Activated CD4-positive, alpha-beta T cell treated with anti-CD3 and anti-CD28 coated beads for 36 hours (primary cell): ENCODE data around the gene PDK3. TPM values are rescaled to one million over a fixed set of nuclear protein-coding genes. Genes with fewer than 3 reads are reported as not detected.

Source experiments
- ATAC-seq: fragments of 200-7000 bp; cut with Tn5 transposase; one replicate; pipeline ENCODE4 v1.10.0; 2021; ENCODE audit warnings: mild to moderate bottlenecking, moderate library complexity
- CTCF ChIA-PET: fragments of 350-600 bp; sonication (Branson Sonifier 250); formaldehyde crosslinking; loops from one replicate; lab custom pipeline; 2021; ENCODE audit warnings: antibody characterized with exemption; lab: Charles Lee
- POLR2A ChIA-PET: fragments of 350-600 bp; sonication (Branson Sonifier 250); formaldehyde crosslinking; loops from one replicate; lab custom pipeline; 2021; ENCODE audit warnings: antibody characterized with exemption, inconsistent platforms; lab: Charles Lee
- DNase-seq: peaks from one replicate; pipeline ENCODE4 v3.0.0-alpha.2; 2020
- H3K27ac Mint-ChIP-seq: one replicate; pipeline ENCODE4 v1.8.0; 2021; ENCODE audit warnings: mixed read lengths
- H3K27me3 Mint-ChIP-seq: one replicate; pipeline ENCODE4 v1.8.0; 2021; ENCODE audit warnings: mixed read lengths
- H3K36me3 Mint-ChIP-seq: one replicate; pipeline ENCODE4 v1.8.0; 2021; ENCODE audit warnings: low read depth, mixed read lengths
- H3K4me1 Mint-ChIP-seq: one replicate; pipeline ENCODE4 v1.8.0; 2021; ENCODE audit warnings: mixed read lengths
- H3K4me3 Mint-ChIP-seq: one replicate; pipeline ENCODE4 v1.8.0; 2021; ENCODE audit warnings: mild to moderate bottlenecking, moderate library complexity, mixed read lengths
- H3K9me3 Mint-ChIP-seq: one replicate; pipeline ENCODE4 v1.8.0; 2021; ENCODE audit warnings: low read depth, mixed read lengths
- intact Hi-C, 2 experiments: fragments of 100-400 bp; cut with DNase I in 1 of 2; cut with micrococcal nuclease in 1 of 2; formaldehyde crosslinking; loops; one replicate each; pipeline versions ENCODE4 v1.14.2 to v1.15.1; 2022 to 2024; cut with DNase I, micrococcal nuclease
- total RNA-seq, 2 experiments: library from RNA; stranded (reverse); gene quantifications; one replicate each; pipeline ENCODE4 v1.2.3, GENCODE V29; 2021

Gene PDK3
- total RNA-seq, 2 experiments from 2014 or later, result 47.4 to 47.7 TPM

DNA sequence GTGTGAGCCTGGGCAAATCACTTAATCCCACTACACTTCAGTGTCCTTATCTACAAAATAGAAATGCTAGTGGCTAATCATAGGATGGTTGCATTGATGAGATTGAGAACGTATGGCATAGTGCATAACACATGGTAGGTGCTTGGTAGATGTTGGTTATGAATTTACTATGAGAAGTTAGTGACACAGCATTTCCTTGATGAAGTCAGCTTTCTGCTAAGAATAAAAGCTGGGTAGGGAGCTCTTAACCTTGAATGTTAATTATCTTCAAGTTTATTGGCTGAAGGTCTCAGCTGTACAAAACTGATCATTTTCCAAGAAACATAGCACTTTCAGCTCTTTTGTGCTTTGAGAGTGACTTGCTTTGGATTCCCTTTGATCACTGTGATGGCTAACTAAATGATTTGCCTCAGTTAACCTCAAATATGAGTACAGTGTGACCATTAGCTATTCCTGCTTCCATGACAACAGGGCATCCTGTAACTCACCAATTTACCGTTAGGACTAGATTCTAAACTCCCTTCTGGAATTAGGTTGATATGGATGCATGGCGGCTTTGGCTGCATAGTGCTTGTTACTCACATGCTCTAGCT is 17.8 kb downstream of the PDK3 start:
- no peaks in the 10 kb centered on the region for H3K27me3 Mint-ChIP-seq
- DNase-seq, result no peak
- intact Hi-C loops, result loop anchor here (5.0 to 10.0 kb wide), 2 partner anchors 199 to 698 kb away; partner anchors contain the start of gene SAT1 (in 1 of the 2)
- POLR2A ChIA-PET, result interaction anchor here (0.6 to 0.7 kb wide), 2 partner anchors 23 to 493 kb away, joined by 3 read pairs; no protein-coding TSS in a partner anchor
- CTCF ChIA-PET, result interaction anchor here (0.9 to 4.7 kb wide), 4 partner anchors 16 to 112 kb away, joined by 3 to 32 read pairs (median 4); partner anchors contain the start of gene PDK3
- peaks cover 63% of the 10 kb centered on the region for H3K4me1 Mint-ChIP-seq
- H3K4me3 Mint-ChIP-seq, result no peak overlapping the region
- H3K36me3 Mint-ChIP-seq, result peaks cover 14% of the 10 kb centered on the region
- peak overlapping the region; percentile 74 for H3K27ac Mint-ChIP-seq
- H3K9me3 Mint-ChIP-seq, result peaks cover 8% of the 10 kb centered on the region
- peak; percentile 16 for ATAC-seq

DNA sequence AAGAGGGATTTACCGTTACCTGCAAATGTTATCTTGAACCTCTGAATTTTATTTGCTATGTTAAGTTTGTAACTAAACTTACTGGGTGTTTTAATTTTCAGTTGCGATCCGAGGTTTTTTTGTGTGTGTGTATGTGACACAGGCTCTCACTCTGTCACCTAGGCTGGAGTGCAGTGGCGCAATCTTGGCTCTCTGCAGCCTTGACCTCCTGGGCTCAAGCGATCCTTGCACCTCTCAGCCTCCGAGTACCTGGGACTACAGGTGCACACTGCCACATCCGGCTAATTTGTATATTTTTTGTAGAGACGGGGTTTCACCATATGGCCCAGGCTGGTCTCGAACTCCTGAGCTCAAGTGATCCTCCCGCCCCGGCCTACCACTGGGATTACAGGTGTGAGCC is 18.5 kb downstream of the PDK3 start:
- ATAC-seq, result no peak
- Mint-ChIP-seq H3K4me1 (peaks cover 56% of the 10 kb centered on the region), H3K27ac (peak overlapping the region; percentile 74), H3K9me3 (peaks cover 8% of the 10 kb centered on the region), H3K4me3 (no peak overlapping the region), H3K27me3 (no peaks in the 10 kb centered on the region), H3K36me3 (peaks cover 14% of the 10 kb centered on the region)
- no peak for DNase-seq
- POLR2A ChIA-PET, result no interaction called here
- intact Hi-C loops, result loop anchor here (5.0 to 10.0 kb wide), 2 partner anchors 199 to 699 kb away; partner anchors contain the start of gene SAT1 (in 1 of the 2)
- CTCF ChIA-PET, result interaction anchor here (0.9 to 4.7 kb wide), 4 partner anchors 15 to 112 kb away, joined by 3 to 32 read pairs (median 3); partner anchors contain the start of gene PDK3

DNA sequence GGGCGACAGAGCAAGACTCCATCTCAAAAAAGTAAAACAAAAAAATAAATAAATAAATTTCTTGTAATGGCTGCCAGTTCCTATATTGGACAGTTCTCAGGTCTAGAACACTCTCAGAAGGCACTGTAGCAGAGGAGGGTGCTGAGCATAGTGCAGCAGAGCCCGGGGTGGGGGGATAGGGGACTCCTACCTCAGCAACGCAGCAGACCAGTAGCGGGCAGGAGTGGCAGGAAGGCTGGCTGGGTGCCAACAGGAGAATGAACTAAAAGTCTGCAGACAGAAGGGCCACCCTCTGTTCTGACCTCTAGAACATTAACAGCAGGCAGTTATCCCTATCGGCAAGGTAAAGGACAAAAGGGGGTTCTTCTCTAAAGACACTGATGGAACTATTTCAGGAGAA is 20.2 kb downstream of the PDK3 start:
- DNase-seq (no peak), ATAC-seq (no peak)
- CTCF ChIA-PET, result interaction anchor here (0.8 kb wide), 1 partner anchor 14 kb away, joined by 4 read pairs; no protein-coding TSS in a partner anchor
- no peak overlapping the region for H3K4me3 Mint-ChIP-seq
- POLR2A ChIA-PET, result no interaction called here
- H3K27me3 Mint-ChIP-seq, result no peaks in the 10 kb centered on the region
- H3K27ac Mint-ChIP-seq, result no peak overlapping the region
- peaks cover 8% of the 10 kb centered on the region for H3K9me3 Mint-ChIP-seq
- intact Hi-C loops, result loop anchor here in 1 of 2 experiments (10.0 kb wide), 1 partner anchor 701 kb away; the partner anchor contains the start of gene SAT1
- peaks cover 14% of the 10 kb centered on the region for H3K36me3 Mint-ChIP-seq
- peaks cover 51% of the 10 kb centered on the region for H3K4me1 Mint-ChIP-seq

DNA sequence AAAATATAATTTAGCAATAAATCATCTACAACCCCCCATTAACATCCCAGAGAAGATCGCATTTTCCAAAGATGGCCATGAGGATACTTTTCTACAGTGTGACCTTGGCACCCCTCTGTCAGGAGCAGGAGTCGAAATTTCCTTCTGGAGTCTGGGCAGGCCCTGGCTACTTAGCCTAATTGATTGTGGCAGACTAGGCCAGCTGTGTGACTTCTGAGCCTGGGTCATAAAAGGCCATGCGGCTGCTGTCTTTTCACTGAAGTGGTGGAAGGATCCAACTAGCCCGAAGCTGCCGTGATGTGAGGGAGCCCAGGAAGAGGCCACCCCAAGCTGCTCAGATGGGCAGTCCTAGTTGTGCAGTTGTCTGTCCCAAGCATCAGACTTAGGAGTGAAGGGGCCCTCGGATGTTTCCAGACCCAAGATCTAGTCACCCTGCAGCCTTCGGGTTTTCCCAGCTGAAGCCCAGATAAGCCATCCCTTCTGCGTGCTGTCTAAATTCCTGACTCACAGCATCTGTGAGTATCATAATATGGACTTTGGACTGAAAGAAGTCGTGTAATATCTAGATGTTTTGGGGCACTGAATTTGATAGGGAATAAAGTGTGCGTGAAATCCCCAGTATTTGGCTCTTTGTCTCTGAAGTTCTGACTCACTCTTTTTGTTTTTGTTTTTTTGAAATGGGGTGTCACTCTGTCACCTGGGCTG is 21.0 kb downstream of the PDK3 start:
- DNase-seq, result no peak
- Mint-ChIP-seq H3K36me3 (peaks cover 12% of the 10 kb centered on the region), H3K27ac (peak overlapping the region; percentile 37), H3K27me3 (no peaks in the 10 kb centered on the region), H3K4me3 (no peak overlapping the region), H3K9me3 (peaks cover 6% of the 10 kb centered on the region), H3K4me1 (peaks cover 47% of the 10 kb centered on the region)
- no peak for ATAC-seq
- ChIA-PET POLR2A (no interaction called here), CTCF (interaction anchor here (0.8 kb wide), 1 partner anchor 14 kb away, joined by 4 read pairs; no protein-coding TSS in a partner anchor)
- intact Hi-C loops, result loop anchor here in 1 of 2 experiments (10.0 kb wide), 1 partner anchor 701 kb away; the partner anchor contains the start of gene SAT1

DNA sequence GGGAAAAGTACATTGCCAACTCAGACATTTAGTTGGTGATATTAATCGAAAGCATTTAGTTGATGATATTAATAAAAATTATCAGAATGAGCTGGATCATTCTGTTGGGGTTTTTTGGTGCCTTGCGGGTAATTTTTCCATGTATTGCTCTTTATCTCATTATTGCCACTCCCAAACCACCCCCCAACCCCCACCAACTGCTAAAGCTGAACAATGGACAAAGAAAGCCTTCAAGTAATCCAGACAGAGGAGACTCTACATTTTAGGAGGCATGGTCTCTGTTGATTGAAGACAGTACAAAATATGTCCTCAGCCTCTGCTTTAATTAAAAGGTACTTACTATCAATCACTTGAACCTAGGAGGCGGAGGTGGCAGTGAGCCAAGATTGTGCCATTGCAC is 22.5 kb downstream of the PDK3 start:
- ChIA-PET POLR2A (no interaction called here), CTCF (interaction anchor here (1.1 kb wide), 1 partner anchor 10 kb away, joined by 8 read pairs; no protein-coding TSS in a partner anchor)
- H3K9me3 Mint-ChIP-seq, result no peaks in the 10 kb centered on the region
- DNase-seq (no peak), ATAC-seq (no peak)
- peaks cover 2% of the 10 kb centered on the region for H3K36me3 Mint-ChIP-seq
- H3K27ac Mint-ChIP-seq, result no peak overlapping the region
- H3K4me3 Mint-ChIP-seq, result no peak overlapping the region
- intact Hi-C loops, result loop anchor here in 1 of 2 experiments (10.0 kb wide), 1 partner anchor 703 kb away; the partner anchor contains the start of gene SAT1
- no peaks in the 10 kb centered on the region for H3K27me3 Mint-ChIP-seq
- H3K4me1 Mint-ChIP-seq, result peaks cover 38% of the 10 kb centered on the region

DNA sequence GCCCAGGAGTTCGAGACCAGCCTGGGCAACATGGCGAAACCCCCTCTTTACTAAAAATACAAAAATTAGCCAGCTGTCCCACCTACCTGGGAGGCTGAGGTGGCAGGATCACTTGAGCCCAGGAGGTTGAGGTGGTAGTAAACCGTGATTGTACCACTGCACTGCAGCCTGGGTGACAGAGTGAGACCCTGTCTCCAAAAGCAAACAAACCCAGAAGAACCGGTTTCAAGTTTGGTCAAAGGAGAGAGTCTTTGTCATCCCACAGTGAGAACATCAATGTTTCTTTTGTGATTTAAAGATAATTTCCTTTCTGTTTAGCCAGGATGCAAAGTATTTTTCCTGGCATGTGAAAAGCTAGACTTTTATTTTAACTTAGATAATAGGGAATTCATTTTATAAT is 26.7 kb downstream of the PDK3 start:
- CTCF ChIA-PET, result interaction anchor here (0.6 kb wide), 1 partner anchor 13 kb away, joined by 3 read pairs; no protein-coding TSS in a partner anchor

DNA sequence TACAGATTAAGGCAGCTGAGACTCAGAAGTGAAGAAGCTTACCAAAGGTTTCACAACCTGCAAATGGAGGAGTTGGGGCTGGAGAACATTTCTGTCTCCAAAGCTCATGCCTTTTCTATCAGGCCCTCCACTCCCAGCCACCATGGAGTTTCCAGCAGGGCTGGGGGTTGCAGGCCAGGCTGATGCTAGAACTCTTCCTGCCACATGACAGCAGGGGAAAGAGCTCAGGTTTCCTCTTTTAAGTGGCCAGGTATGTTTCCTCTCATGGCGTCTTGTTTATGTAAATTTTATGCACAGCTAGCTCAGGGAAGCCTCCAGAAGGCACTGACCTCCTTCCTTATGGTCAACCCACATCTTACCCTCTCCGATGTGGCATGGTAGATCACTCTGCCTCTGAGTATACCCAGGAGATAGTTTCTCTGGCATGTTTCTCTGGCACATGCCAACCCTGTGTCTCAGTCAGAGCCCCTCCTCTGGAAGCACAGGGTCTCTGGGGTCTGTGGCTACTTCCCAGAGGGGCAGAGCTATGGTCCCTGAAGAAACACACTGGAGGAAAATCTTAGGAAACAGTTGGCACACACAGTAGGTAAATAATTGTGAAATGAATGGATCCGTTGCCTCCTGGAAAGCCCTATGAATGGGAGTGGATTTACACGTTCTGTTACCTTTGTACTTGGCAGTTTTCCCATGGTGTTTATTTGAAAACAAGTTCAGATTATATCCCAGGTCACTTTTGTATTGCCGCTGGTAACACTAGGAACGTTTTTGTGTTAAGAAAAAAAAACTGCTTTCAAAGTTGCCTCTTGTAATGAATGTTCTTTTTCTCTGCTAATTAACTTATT is 28.9 kb downstream of the PDK3 start:
- DNase-seq, result no peak
- ChIA-PET CTCF (interaction anchor here (0.6 to 1.0 kb wide), 4 partner anchors 11 to 144 kb away, joined by 3 to 4 read pairs (median 3); no protein-coding TSS in a partner anchor), POLR2A (interaction anchor here (0.9 kb wide), 1 partner anchor 14 kb away, joined by 3 read pairs; no protein-coding TSS in a partner anchor)
- peaks cover 45% of the 10 kb centered on the region for H3K4me1 Mint-ChIP-seq
- H3K27ac Mint-ChIP-seq, result peak overlapping the region; percentile 55
- H3K36me3 Mint-ChIP-seq, result peaks cover 3% of the 10 kb centered on the region
- ATAC-seq, result no peak
- H3K27me3 Mint-ChIP-seq, result no peaks in the 10 kb centered on the region
- intact Hi-C loops, result loop anchor here in 1 of 2 experiments (10.0 kb wide), 1 partner anchor 229 kb away; no protein-coding TSS in a partner anchor
- H3K9me3 Mint-ChIP-seq, result no peaks in the 10 kb centered on the region
- no peak overlapping the region for H3K4me3 Mint-ChIP-seq

More for the DNA sequence above, 26.7 kb downstream of the PDK3 start:
- POLR2A ChIA-PET, result no interaction called here
- H3K27me3 Mint-ChIP-seq, result no peaks in the 10 kb centered on the region
- H3K4me3 Mint-ChIP-seq, result no peak overlapping the region
- no peak overlapping the region for H3K27ac Mint-ChIP-seq
- H3K4me1 Mint-ChIP-seq, result peaks cover 37% of the 10 kb centered on the region
- H3K36me3 Mint-ChIP-seq, result peaks cover 3% of the 10 kb centered on the region
- no peaks in the 10 kb centered on the region for H3K9me3 Mint-ChIP-seq
- intact Hi-C loops, result loop anchor here in 1 of 2 experiments (10.0 kb wide), 1 partner anchor 227 kb away; no protein-coding TSS in a partner anchor
- ATAC-seq (no peak), DNase-seq (no peak)

DNA sequence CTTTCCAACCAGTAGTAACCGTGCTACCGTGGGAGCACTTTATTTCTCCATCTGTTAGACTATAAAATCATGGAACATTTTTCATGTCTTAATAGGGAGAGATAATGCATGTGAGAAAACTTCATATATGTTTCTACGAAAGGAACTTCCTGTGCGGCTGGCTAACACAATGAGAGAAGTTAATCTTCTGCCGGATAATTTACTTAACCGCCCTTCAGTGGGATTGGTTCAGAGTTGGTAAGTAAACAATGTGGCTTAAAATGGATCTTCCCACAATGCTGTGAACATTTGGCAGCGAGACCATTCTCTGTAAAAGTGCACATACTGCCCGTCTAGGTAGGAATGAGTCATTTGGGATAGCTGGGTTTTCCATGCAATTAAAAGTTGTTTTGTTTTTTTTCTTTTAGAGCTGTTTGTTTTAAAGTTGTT is 29.6 kb downstream of the PDK3 start:
- CTCF ChIA-PET, result interaction anchor here (0.6 to 1.6 kb wide), 3 partner anchors 10 to 124 kb away, joined by 3 to 8 read pairs (median 3); no protein-coding TSS in a partner anchor
- Mint-ChIP-seq H3K27ac (peak overlapping the region; percentile 55), H3K36me3 (peaks cover 6% of the 10 kb centered on the region), H3K4me3 (no peak overlapping the region), H3K4me1 (peaks cover 45% of the 10 kb centered on the region), H3K27me3 (no peaks in the 10 kb centered on the region), H3K9me3 (no peaks in the 10 kb centered on the region)
- POLR2A ChIA-PET, result no interaction called here
- no peak for DNase-seq
- intact Hi-C loops, result loop anchor here (5.0 to 10.0 kb wide), 2 partner anchors 230 to 232 kb away; no protein-coding TSS in a partner anchor
- no peak for ATAC-seq

DNA sequence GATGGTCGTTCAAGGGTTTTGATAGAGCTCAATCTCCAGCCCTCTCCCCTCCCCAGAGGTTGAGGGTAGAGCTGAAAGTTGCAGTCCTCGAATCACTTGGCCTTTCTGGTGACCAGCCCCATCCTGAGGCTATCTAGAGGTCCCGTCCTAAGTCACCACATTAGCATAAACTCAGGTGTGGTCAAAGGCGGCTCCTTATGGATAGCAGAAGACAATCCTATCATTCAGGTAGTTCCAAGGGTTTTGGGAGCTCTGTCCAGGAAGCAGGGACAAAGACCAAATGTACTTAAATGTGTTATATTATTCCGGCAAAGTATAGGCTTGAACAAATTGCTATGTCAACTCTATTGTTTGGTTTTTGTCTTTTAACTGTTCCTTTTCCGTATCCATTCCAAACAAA is 30.6 kb downstream of the PDK3 start:
- intact Hi-C loops, result loop anchor here (5.0 to 10.0 kb wide), 2 partner anchors 231 to 233 kb away; no protein-coding TSS in a partner anchor
- ChIA-PET POLR2A (interaction anchor here (0.7 kb wide), 1 partner anchor 15 kb away, joined by 4 read pairs; no protein-coding TSS in a partner anchor), CTCF (interaction anchor here (1.6 kb wide), 1 partner anchor 100 kb away, joined by 8 read pairs; no protein-coding TSS in a partner anchor)
- Mint-ChIP-seq H3K27me3 (no peaks in the 10 kb centered on the region), H3K4me1 (peaks cover 39% of the 10 kb centered on the region), H3K4me3 (no peak overlapping the region), H3K27ac (no peak overlapping the region), H3K9me3 (no peaks in the 10 kb centered on the region), H3K36me3 (peaks cover 6% of the 10 kb centered on the region)
- no peak for DNase-seq
- ATAC-seq, result no peak

DNA sequence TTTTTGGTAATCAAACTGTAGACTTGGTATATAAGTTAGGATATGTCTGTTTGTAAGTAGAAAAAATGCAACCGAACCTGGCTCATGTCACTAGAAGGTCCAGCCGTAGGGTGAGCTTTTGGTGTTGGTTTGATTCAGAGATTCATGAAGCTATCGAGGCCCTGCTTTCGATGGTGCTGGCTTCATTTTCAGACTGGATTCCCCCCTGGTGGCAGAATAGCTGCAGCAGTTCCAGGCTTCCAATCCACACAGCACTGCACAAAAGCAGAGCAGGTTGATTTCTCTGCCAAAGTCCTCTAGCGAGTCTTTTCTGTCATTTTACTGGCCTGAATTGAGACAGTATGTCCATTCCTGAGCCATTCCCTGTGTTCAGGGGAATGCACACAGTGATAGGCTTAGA is 33.1 kb downstream of the PDK3 start:
- ATAC-seq, result peak; percentile 57
- Mint-ChIP-seq H3K4me3 (peak overlapping the region; percentile 7), H3K27me3 (no peaks in the 10 kb centered on the region), H3K4me1 (peaks cover 31% of the 10 kb centered on the region), H3K9me3 (no peaks in the 10 kb centered on the region), H3K27ac (peak overlapping the region; percentile 43), H3K36me3 (peaks cover 8% of the 10 kb centered on the region)
- peak; percentile 39 for DNase-seq
- ChIA-PET CTCF (interaction anchor here (0.7 to 5.5 kb wide), 18 partner anchors 10 to 241 kb away, joined by 3 to 82 read pairs (median 4); no protein-coding TSS in a partner anchor), POLR2A (interaction anchor here (1.2 kb wide), 1 partner anchor 33 kb away, joined by 5 read pairs; the partner anchor contains the start of gene PDK3)
- intact Hi-C loops, result loop anchor here (2.0 to 10.0 kb wide), 4 partner anchors 17 to 236 kb away; partner anchors contain the start of gene PDK3 (in 1 of the 2)
